CD4-positive, alpha-beta T cell (primary cell): Measurements from ENCODE around the gene KRT13. TPM values are rescaled to one million over a fixed set of nuclear protein-coding genes. Genes with fewer than 3 reads are reported as not detected.

Experiments
- ATAC-seq: fragments of 200-7000 bp; cut with Tn5 transposase; one replicate; pipeline ENCODE4 v1.10.0; 2022; ENCODE audit warnings: mild to moderate bottlenecking; ENCODE audit not compliant: poor library complexity
- CTCF ChIA-PET: fragments of 350-600 bp; sonication (Branson Sonifier 250); formaldehyde crosslinking; loops from one replicate; lab custom pipeline; 2021; ENCODE audit warnings: antibody characterized with exemption, inconsistent platforms; lab: Charles Lee
- POLR2A ChIA-PET: fragments of 350-600 bp; sonication (Branson Sonifier 250); formaldehyde crosslinking; loops from one replicate; lab custom pipeline; 2021; ENCODE audit warnings: antibody characterized with exemption, inconsistent platforms; lab: Charles Lee
- DNase-seq, 14 experiments: peaks; one replicate each; pipeline ENCODE4 v3.0.0-alpha.2; 2013 to 2020; ENCODE audit warnings: mixed read lengths in 2 of 14
- H3K27ac ChIP-seq, 2 donors: one replicate each; pipeline versions ENCODE4 v1.5.1 to v1.7.0; 2013; ENCODE audit warnings: low read length in 2 of 2, low read depth in 1 of 2, mild to moderate bottlenecking in 1 of 2
- H3K27me3 ChIP-seq, 2 experiments: 1 replicate in 1 of 2; 2 replicates in 1 of 2; pipeline versions ENCODE4 v1.6.1 to v1.7.0; 2013; ENCODE audit warnings: low read length in 2 of 2, control low read depth in 1 of 2, mild to moderate bottlenecking in 1 of 2, moderate library complexity in 1 of 2; ENCODE audit not compliant: insufficient read depth in 2 of 2, control insufficient read depth in 1 of 2
- H3K36me3 ChIP-seq: one replicate; pipeline ENCODE4 v1.6.1; 2013; ENCODE audit warnings: low read length, control low read depth; ENCODE audit not compliant: insufficient read depth
- H3K4me1 ChIP-seq: one replicate; pipeline ENCODE4 v1.6.1; 2013; ENCODE audit warnings: low read length, control low read depth; ENCODE audit not compliant: insufficient read depth
- H3K4me3 ChIP-seq: one replicate; pipeline ENCODE4 v1.5.1; 2013; ENCODE audit warnings: mild to moderate bottlenecking, low read length, moderate library complexity
- H3K9me3 ChIP-seq, 2 experiments: 1 replicate in 1 of 2; 2 replicates in 1 of 2; pipeline versions ENCODE4 v1.6.1 to v1.7.0; 2013; ENCODE audit warnings: low read length in 2 of 2, mild to moderate bottlenecking in 2 of 2, control low read depth in 1 of 2, moderate library complexity in 1 of 2; ENCODE audit not compliant: control insufficient read depth in 1 of 2, insufficient read depth in 1 of 2
- H3K27ac Mint-ChIP-seq: one replicate; pipeline ENCODE4 v1.8.0; 2020; ENCODE audit warnings: mixed read lengths
- H3K27me3 Mint-ChIP-seq: one replicate; pipeline ENCODE4 v1.8.0; 2021; ENCODE audit warnings: mixed read lengths
- H3K36me3 Mint-ChIP-seq: one replicate; pipeline ENCODE4 v1.8.0; 2021; ENCODE audit warnings: low read depth, mixed read lengths
- H3K4me1 Mint-ChIP-seq: one replicate; pipeline ENCODE4 v1.8.0; 2021; ENCODE audit warnings: low read depth, mixed read lengths
- H3K4me3 Mint-ChIP-seq: one replicate; pipeline ENCODE4 v1.8.0; 2020; ENCODE audit warnings: mild to moderate bottlenecking, mixed read lengths
- H3K9me3 Mint-ChIP-seq: one replicate; pipeline ENCODE4 v1.8.0; 2020; ENCODE audit warnings: mixed read lengths
- intact Hi-C, 2 experiments: fragments of 100-400 bp; cut with DNase I in 1 of 2; cut with micrococcal nuclease in 1 of 2; formaldehyde crosslinking; loops; one replicate each; pipeline versions ENCODE4 v1.15.1 to v1.9.0; 2023 to 2025; cut with DNase I, micrococcal nuclease
- total RNA-seq, 174 experiments: library from RNA in 2 of 174; stranded (reverse) in 2 of 174; gene quantifications; one replicate each; pipeline ENCODE4 v1.2.3 and lab custom pipeline; 2021 to 2026
- TF ChIP-seq, protein P1 (sequence below): fragments of 200-600 bp; IDR thresholded peaks from one replicate; pipeline ENCODE4 v1.8.0; 2022; ENCODE audit warnings: antibody characterized with exemption, mild to moderate bottlenecking

The KRT13 gene
- total RNA-seq, 2 experiments from 2014 or later = not detected

DNA sequence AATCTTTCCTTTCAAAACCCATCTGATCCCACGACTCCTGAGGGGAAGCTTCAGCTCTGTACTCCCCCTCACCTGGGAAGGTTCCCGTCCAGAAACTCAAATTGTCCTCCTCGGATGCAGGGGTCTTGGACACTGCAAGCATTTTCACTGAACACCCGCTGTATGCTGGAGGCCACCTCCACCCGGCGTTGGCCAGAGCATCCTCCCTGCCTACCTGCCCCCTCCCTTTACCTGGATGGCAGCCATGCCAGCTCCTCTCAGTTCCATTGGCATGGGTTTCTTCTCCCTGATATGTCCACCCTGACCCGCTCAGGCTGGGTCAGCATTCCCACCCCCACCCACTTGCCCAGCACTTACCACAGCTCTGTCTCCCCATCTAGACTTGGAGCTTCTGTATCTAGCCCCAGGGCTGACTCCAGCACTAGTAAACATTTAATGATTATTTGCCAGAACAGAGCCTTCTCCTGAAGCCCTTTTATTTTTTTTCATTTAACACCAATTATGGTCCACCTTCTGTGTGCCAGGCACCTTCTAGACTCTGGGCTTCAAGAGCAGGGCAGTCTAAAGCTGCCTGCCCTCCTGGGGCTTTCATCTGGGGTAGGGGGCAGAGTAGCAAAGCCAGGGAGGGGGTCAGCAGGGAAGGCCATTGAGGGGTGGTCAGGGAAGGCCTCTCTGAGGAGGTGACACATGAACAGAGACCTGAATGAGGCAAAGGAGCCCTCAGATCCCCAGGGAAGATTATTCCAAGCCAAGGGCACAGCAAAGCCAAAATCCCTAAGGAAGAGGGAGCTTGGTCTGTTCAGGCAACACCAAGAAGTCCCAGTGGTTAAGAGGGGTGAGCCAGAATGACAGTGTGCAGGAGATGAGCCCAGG lies 31.6 kb upstream of the KRT13 start:
- Histone ChIP-seq H3K9me3 (no peaks in the 10 kb centered on the region), H3K27me3 (peaks cover 2 to 4% of the 10 kb centered on the region in 2 experiments), H3K36me3 (no peaks in the 10 kb centered on the region), H3K4me3 (no peak overlapping the region), H3K27ac (no peak overlapping the region), H3K4me1 (no peaks in the 10 kb centered on the region)
- ChIA-PET POLR2A (no interaction called here), CTCF (no interaction called here)
- DNase-seq (no peak), ATAC-seq (no peak)
- H3K9me3 Mint-ChIP-seq = no peaks in the 10 kb centered on the region
- peaks cover 36% of the 10 kb centered on the region for H3K27me3 Mint-ChIP-seq
- TF ChIP-seq, protein P1, sequence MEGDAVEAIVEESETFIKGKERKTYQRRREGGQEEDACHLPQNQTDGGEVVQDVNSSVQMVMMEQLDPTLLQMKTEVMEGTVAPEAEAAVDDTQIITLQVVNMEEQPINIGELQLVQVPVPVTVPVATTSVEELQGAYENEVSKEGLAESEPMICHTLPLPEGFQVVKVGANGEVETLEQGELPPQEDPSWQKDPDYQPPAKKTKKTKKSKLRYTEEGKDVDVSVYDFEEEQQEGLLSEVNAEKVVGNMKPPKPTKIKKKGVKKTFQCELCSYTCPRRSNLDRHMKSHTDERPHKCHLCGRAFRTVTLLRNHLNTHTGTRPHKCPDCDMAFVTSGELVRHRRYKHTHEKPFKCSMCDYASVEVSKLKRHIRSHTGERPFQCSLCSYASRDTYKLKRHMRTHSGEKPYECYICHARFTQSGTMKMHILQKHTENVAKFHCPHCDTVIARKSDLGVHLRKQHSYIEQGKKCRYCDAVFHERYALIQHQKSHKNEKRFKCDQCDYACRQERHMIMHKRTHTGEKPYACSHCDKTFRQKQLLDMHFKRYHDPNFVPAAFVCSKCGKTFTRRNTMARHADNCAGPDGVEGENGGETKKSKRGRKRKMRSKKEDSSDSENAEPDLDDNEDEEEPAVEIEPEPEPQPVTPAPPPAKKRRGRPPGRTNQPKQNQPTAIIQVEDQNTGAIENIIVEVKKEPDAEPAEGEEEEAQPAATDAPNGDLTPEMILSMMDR = no peak
- H3K4me1 Mint-ChIP-seq = no peaks in the 10 kb centered on the region
- no peak overlapping the region for H3K27ac Mint-ChIP-seq
- H3K4me3 Mint-ChIP-seq = no peak overlapping the region
- no peaks in the 10 kb centered on the region for H3K36me3 Mint-ChIP-seq
- intact Hi-C loops = no loop called here

DNA sequence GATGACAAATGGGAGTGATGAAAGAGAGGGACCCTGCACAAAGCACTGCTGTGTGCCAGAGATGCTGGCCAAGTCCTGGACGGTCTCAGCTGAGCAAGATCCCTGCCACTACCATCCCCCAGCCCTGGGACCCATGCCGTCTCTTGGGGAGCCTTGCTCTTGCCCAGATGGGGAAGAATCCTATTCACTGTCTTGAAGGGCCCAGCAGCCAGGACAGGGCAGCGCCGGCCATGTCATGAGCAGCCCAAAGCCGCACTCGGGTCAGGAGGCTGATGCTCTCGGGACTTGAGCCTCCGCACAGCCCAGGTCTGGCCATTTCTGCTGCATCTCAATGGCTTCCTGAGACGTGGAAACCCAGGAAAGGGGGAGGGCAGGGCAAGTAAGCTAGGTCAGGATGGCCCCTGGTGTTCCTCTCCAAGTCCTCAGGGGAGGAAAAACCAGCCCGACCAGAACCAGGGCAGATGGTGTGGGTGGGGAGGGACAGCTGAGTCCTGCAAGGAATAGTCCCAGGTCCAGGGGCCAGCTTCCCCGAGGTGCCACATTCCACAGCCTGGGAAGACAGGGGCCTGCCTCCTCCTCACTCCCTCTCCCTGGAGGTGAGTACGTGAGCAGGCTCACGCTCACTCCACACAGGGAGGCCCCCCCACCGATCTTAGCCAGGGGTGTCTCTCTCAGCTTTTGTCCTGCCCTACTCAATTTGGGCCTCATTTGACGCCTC lies 30.5 kb upstream of the KRT13 start:
- no peaks in the 10 kb centered on the region for H3K36me3 ChIP-seq
- ChIA-PET POLR2A (no interaction called here), CTCF (interaction anchor here (1.8 kb wide), 1 partner anchor 13 kb away, joined by 6 read pairs; no protein-coding TSS in a partner anchor)
- Mint-ChIP-seq H3K27me3 (peaks cover 43% of the 10 kb centered on the region), H3K36me3 (no peaks in the 10 kb centered on the region), H3K4me3 (no peak overlapping the region), H3K9me3 (no peaks in the 10 kb centered on the region), H3K4me1 (no peaks in the 10 kb centered on the region), H3K27ac (no peak overlapping the region)
- H3K27ac ChIP-seq = no peak overlapping the region
- DNase-seq (no peak), ATAC-seq (no peak)
- intact Hi-C loops = no loop called here
- no peaks in the 10 kb centered on the region for H3K9me3 ChIP-seq
- no peak overlapping the region for H3K4me3 ChIP-seq
- peaks cover 4 to 11% of the 10 kb centered on the region in 2 experiments for H3K27me3 ChIP-seq
- no peaks in the 10 kb centered on the region for H3K4me1 ChIP-seq
- TF ChIP-seq, protein P1 = no peak

DNA sequence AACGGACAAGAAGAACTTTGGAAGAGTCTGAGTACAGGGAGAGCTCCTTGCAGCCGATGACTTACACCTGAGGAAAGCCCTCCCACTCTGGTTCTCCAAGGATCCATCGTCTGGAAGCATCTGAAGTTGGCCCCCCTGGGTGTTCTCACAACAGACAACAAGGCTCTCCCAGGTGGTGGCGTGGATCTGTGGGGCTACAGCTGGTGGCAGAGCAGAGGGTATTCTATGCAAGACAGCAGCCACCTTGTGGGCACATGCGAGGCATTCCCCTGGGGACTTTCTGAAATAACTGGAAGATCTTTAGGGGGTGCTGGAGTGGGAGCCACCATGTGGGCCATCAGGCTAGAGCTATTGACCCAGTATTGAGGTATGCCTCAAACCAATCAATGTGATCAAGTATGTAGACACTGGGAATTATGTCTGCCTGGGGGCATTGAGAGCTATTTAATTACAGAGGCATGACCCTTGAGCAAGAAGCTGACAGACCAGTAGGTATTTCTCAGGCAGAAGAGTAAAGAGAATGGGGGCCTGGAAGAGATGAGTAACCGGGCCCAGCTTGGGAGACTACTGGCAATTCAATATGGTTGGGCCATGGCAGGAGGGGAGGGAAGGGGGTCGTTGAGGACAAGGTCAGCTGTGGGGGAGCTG lies 29.6 kb upstream of the KRT13 start:
- TF ChIP-seq, protein P1 = no peak
- DNase-seq = no peak
- Histone ChIP-seq H3K4me3 (no peak overlapping the region), H3K36me3 (no peaks in the 10 kb centered on the region), H3K27me3 (peaks cover 10 to 19% of the 10 kb centered on the region in 2 experiments), H3K4me1 (no peaks in the 10 kb centered on the region), H3K27ac (no peak overlapping the region), H3K9me3 (no peaks in the 10 kb centered on the region)
- Mint-ChIP-seq H3K4me1 (no peaks in the 10 kb centered on the region), H3K27me3 (peaks cover 50% of the 10 kb centered on the region), H3K36me3 (no peaks in the 10 kb centered on the region), H3K9me3 (no peaks in the 10 kb centered on the region), H3K27ac (no peak overlapping the region), H3K4me3 (no peak overlapping the region)
- intact Hi-C loops = no loop called here
- CTCF ChIA-PET = interaction anchor here (1.8 kb wide), 1 partner anchor 14 kb away, joined by 6 read pairs; no protein-coding TSS in a partner anchor
- ATAC-seq = no peak
- POLR2A ChIA-PET = no interaction called here
